A549 (cell line): ENCODE measurements around the gene XRCC3.
A peak's percentile ranks its signal among the peaks of the same experiment; 100 is the strongest.

Experiments
- CHD4 ChIP-seq: fragments of 200-600 bp; sonication (generic); IDR thresholded peaks from 2 replicates; pipeline ENCODE4 v1.6.1; 2016; ENCODE audit warnings: antibody characterized with exemption, mild to moderate bottlenecking, borderline replicate concordance
- CTCF ChIP-seq: fragments of >200 bp; sonication (Bioruptor Twin); formaldehyde crosslinking; IDR thresholded peaks from 3 replicates; pipeline ENCODE4 v1.5.1; 2016
- EP300 ChIP-seq, 2 experiments: fragments of >200 bp; sonication (Bioruptor Twin); formaldehyde crosslinking; IDR thresholded peaks; 2 replicates in 1 of 2; 3 replicates in 1 of 2; pipeline ENCODE4 v1.6.1; 2016 to 2017
- HMGXB4 ChIP-seq: fragments of 250-450 bp; sonication (Bioruptor Pico); IDR thresholded peaks from 2 replicates; pipeline ENCODE4 v1.5.0; 2021; ENCODE audit warnings: mild to moderate bottlenecking, moderate library complexity, borderline replicate concordance
- HOXA7 ChIP-seq: fragments of 250-450 bp; sonication (Bioruptor Pico); IDR thresholded peaks from 2 replicates; pipeline ENCODE4 v1.5.0; 2020; ENCODE audit warnings: mild to moderate bottlenecking, moderate library complexity
- KDM5A ChIP-seq: fragments of 200-600 bp; sonication (generic); IDR thresholded peaks from 2 replicates; pipeline ENCODE4 v1.6.1; 2016; ENCODE audit warnings: antibody characterized with exemption, mild to moderate bottlenecking
- MAX ChIP-seq: IDR thresholded peaks from 2 replicates; pipeline ENCODE4 v1.6.1; 2012
- NR3C1 ChIP-seq: fragments of >200 bp; sonication (Bioruptor Twin); formaldehyde crosslinking; IDR thresholded peaks from 3 replicates; pipeline ENCODE4 v1.6.1; 2017
- RAD21 ChIP-seq, 2 experiments: fragments of >200 bp in 1 of 2; sonication (Bioruptor Twin) in 1 of 2; formaldehyde crosslinking in 1 of 2; IDR thresholded peaks in 1 of 2; conservative IDR thresholded peaks in 1 of 2; 2 replicates in 1 of 2; 3 replicates in 1 of 2; pipeline ENCODE4 v1.6.1; 2012 to 2018; ENCODE audit warnings: inconsistent platforms in 1 of 2
- REST ChIP-seq: fragments of 200-600 bp; sonication (generic); IDR thresholded peaks from 2 replicates; pipeline ENCODE4 v1.6.1; 2016; ENCODE audit warnings: antibody characterized with exemption, mild to moderate bottlenecking, moderate library complexity
- RFX5 ChIP-seq: fragments of 450-650 bp; IDR thresholded peaks from 2 replicates; pipeline ENCODE4 v1.7.1; 2014; ENCODE audit warnings: antibody characterized with exemption, mild to moderate bottlenecking, moderate library complexity
- SMC3 ChIP-seq: fragments of >200 bp; sonication (Bioruptor Twin); formaldehyde crosslinking; IDR thresholded peaks from 3 replicates; pipeline ENCODE4 v1.6.1; 2018; ENCODE audit warnings: inconsistent platforms
- SREBF2 ChIP-seq: fragments of 450-650 bp; IDR thresholded peaks from 2 replicates; pipeline ENCODE4 v1.6.1; 2014; ENCODE audit warnings: mild to moderate bottlenecking, moderate library complexity
- TF ChIP-seq, protein P1 (sequence below): IDR thresholded peaks from 2 replicates; pipeline ENCODE4 v1.6.1; 2012

DNA sequence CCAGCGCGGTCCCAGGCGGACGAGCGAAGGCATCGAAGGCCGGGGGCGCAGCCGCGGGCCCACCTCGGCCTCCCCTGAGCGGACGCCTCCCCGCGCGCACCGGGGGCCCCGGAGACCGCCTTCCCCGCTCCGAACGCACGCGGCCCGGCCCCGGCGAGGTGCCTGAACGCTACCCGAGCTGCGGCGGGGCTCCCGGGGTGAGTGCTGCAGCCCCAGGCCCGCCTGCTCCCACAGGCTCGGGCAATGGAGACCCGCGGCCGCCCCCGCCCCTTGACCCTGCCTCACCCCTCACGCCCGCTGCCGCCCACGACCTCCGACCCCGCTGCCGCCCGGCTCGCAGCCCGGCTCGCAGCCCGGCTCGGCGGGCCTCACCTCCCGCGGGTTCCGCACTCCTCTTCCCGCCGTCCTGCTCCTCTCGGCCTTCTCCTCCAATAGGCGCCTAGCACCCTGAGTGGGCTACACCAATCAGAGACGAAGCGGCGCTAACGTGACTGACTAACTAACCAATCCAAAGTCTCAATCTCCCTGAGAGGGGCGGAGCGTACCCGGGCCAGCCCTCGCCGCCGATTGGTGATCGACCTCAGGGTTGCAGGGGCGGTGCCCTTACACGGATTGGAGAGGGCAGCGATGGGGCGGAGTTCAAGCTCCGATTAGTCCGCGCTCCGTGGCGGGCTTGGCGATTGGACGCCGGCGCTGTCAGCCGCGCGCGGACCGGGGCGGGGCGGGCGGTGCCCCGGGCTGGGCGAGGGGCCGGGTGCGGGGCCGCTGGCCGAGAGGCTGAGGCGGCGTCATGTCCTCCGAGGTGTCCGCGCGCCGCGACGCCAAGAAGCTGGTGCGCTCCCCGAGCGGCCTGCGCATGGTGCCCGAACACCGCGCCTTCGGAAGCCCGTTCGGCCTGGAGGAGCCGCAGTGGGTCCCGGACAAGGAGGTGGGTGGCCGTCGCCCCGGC lies at the start of gene XRCC3, which contains the start of gene ZFYVE21:
- no peak for TF ChIP-seq CTCF
- TF ChIP-seq, protein P1, sequence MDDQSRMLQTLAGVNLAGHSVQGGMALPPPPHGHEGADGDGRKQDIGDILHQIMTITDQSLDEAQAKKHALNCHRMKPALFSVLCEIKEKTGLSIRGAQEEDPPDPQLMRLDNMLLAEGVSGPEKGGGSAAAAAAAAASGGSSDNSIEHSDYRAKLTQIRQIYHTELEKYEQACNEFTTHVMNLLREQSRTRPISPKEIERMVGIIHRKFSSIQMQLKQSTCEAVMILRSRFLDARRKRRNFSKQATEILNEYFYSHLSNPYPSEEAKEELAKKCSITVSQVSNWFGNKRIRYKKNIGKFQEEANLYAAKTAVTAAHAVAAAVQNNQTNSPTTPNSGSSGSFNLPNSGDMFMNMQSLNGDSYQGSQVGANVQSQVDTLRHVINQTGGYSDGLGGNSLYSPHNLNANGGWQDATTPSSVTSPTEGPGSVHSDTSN: peak; percentile 92
- TF ChIP-seq HMGXB4 (CRISPR knock-in tag): no peak
- no peak for TF ChIP-seq RAD21 (conservative IDR thresholded peaks at IDR 0.05 in 1 of 2, IDR thresholded peaks at IDR 0.05 in 1 of 2)
- TF ChIP-seq HOXA7 (CRISPR knock-in tag): no peak
- no peak for TF ChIP-seq SMC3
- TF ChIP-seq EP300 (IDR thresholded peaks at IDR 0.05): no peak
- TF ChIP-seq NR3C1: no peak
- TF ChIP-seq REST: no peak
- TF ChIP-seq RFX5: peak; percentile 55
- TF ChIP-seq CHD4: no peak
- peak; percentile 57 for TF ChIP-seq MAX
- peak; percentile 50; the same call in 1 of the 2 replicates for TF ChIP-seq KDM5A
- no peak for TF ChIP-seq SREBF2
